Stimulated activated effector memory CD8-positive, alpha-beta T cell treated with anti-CD3 and anti-CD28 coated beads, Interleukin-12 subunit alpha, Interleukin-12 subunit beta, amount 100 ng/mL, for 72 hours (primary cell): ENCODE measurements around the gene WWP2.
"Not testable (repeated sequence)": the region's sequence is repeated elsewhere in the genome, so short reads cannot be mapped to it uniquely, and the experiment has no call there.

ENCODE experiments used
- ATAC-seq: fragments of 150-1000 bp; cut with Tn5 transposase; 2 replicates; pipeline ENCODE4 v1.10.0; 2021
- DNase-seq, 2 donors: peaks; one replicate each; pipeline ENCODE4 v3.0.0; 2021 to 2022; ENCODE audit warnings: low spot score in 2 of 2
- H3K27ac Mint-ChIP-seq: one replicate; pipeline ENCODE4 v1.8.0; 2022; ENCODE audit warnings: mild to moderate bottlenecking, mixed read lengths
- H3K36me3 Mint-ChIP-seq: one replicate; pipeline ENCODE4 v1.8.0; 2022; ENCODE audit warnings: mild to moderate bottlenecking, mixed read lengths
- H3K4me1 Mint-ChIP-seq: one replicate; pipeline ENCODE4 v1.8.0; 2022; ENCODE audit warnings: mixed read lengths
- H3K4me3 Mint-ChIP-seq: one replicate; pipeline ENCODE4 v1.8.0; 2022; ENCODE audit warnings: mild to moderate bottlenecking, mixed read lengths
- H3K9me3 Mint-ChIP-seq: one replicate; pipeline ENCODE4 v1.8.0; 2022; ENCODE audit warnings: mixed read lengths

Gene WWP2

DNA sequence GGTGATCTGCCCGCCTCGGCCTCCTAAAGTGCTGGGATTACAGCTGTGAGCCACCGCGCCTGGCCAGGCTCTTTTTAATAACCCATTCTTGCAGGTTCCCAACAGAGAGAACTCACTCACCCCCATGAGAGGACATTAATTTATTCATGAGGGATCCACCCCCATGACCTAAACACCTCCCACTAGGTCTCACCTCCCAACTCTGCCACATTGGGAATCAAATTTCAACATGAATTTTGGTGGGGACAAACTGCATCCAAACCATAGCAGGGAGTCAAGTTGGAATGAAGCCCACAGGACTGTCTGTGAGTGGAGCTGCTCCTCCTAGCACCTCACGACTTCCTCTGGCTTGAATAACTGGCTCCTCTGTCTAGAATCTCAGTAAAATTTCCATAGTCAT, 85.5 kb downstream of the WWP2 start:
- H3K4me1 Mint-ChIP-seq = no peaks in the 10 kb centered on the region
- no peaks in the 10 kb centered on the region for H3K9me3 Mint-ChIP-seq
- ATAC-seq (no peak), DNase-seq (no peak)
- no peak overlapping the region for H3K4me3 Mint-ChIP-seq
- no peak overlapping the region for H3K27ac Mint-ChIP-seq
- peaks cover 19% of the 10 kb centered on the region for H3K36me3 Mint-ChIP-seq

DNA sequence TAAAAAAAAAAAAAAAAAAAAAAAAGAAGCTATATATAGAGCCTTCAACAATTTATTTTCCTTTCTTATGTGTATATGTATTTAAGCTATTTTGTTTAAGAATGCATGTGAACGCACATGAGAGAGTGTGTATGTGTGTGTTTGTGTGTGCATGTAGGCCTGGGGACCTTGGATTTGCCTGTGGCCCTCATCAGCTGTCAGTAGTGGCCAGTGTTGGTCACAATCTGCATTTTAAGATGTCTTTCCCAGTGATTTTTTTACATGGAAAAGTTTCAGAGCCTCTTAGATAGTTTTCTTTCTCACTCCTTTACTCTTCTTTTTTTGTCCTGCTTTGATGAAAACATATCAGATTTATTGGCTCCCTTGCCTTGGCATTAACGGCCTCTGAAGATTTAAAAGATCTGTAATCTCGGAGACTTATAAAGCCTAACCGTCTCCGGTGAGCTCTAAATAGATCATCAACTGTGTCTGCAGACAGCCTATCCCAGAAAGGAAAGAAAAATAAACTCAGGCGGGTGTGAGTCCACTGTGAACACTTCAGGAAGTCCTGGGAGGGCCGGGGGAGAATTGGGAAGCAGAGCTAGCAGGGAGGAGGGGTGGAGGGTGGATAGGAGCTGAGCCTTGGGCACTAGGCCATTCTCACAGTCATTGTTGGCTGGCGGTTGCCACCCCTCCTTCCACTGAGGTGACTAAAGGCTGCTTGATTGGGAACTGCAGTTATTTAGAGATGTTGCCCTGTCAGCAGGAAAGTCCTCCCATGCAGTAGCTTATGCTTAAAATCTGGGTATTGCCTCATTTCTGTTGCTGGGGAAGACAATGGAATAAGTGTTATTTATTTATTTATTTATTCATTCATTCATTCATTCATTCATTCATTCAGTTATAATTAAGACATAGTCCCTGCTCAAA, 86.8 kb downstream of the WWP2 start:
- H3K4me1 Mint-ChIP-seq = peaks cover 7% of the 10 kb centered on the region
- no peak overlapping the region for H3K4me3 Mint-ChIP-seq
- H3K27ac Mint-ChIP-seq = no peak overlapping the region
- ATAC-seq (no peak), DNase-seq (no peak)
- peaks cover 16% of the 10 kb centered on the region for H3K36me3 Mint-ChIP-seq
- no peaks in the 10 kb centered on the region for H3K9me3 Mint-ChIP-seq

- DNase-seq (no peak), ATAC-seq (no peak)
Measured at GRCh38 chr16:69851491-69852240, 89.5 kb downstream of the WWP2 start.

DNA sequence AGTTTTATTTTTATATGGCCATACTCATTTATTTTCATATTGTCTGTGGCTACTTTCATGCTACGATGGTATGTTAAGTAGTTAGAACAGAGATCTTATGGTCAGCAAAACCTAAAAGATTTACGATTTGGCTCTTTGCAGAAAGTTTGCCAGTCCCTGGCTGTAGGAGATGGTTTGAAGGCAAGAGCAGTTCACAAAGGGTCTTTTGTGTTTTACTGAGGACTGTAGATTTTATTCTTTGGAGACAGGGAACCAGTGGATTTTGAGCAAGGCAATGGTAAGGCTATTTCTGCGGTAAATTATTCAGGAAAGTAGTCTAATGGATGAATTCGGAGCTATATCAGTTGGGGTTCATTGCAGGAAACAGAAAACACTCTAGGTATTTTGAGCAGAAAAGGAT, 90.7 kb downstream of the WWP2 start:
- H3K27ac Mint-ChIP-seq = no peak overlapping the region
- peaks cover 13% of the 10 kb centered on the region for H3K36me3 Mint-ChIP-seq
- no peaks in the 10 kb centered on the region for H3K9me3 Mint-ChIP-seq
- DNase-seq = no peak
- peaks cover 7% of the 10 kb centered on the region for H3K4me1 Mint-ChIP-seq
- H3K4me3 Mint-ChIP-seq = no peak overlapping the region
- no peak for ATAC-seq

More at GRCh38 chr16:69851491-69852240, 89.5 kb downstream of the WWP2 start:
- Mint-ChIP-seq H3K4me1 (peaks cover 7% of the 10 kb centered on the region), H3K9me3 (no peaks in the 10 kb centered on the region), H3K36me3 (peaks cover 13% of the 10 kb centered on the region), H3K27ac (no peak overlapping the region), H3K4me3 (no peak overlapping the region)

GRCh38 chr16:69853481-69853880, 91.3 kb downstream of the WWP2 start:
- DNase-seq (no peak), ATAC-seq (no peak)
- Mint-ChIP-seq H3K4me3 (no peak overlapping the region), H3K36me3 (peaks cover 19% of the 10 kb centered on the region), H3K9me3 (no peaks in the 10 kb centered on the region), H3K27ac (peak overlapping the region; percentile 14), H3K4me1 (peaks cover 7% of the 10 kb centered on the region)

DNA sequence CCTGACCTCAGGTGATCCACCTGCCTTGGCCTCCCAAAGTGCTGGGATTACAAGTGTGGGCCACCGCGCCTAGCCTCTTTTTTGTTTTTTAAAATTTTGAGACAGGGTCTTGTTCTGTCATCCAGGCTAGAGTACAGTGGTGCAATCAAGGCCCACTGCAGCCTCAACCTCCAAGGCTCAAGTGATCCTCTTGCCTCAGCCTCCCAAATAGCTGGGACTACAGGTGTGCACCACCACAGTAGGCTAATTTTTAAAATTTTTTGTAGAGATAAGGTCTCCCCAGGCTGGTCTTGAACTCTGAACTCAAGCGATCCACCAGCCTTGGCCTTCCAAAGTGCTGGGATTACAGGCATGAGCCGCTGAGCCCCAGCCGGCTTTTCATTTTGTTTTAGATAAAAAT, 92.6 kb downstream of the WWP2 start:
- H3K4me1 Mint-ChIP-seq, H3K4me3 Mint-ChIP-seq, H3K9me3 Mint-ChIP-seq, H3K27ac Mint-ChIP-seq, DNase-seq, ATAC-seq: not testable (repeated sequence)
- H3K36me3 Mint-ChIP-seq = peaks cover 28% of the 10 kb centered on the region

DNA sequence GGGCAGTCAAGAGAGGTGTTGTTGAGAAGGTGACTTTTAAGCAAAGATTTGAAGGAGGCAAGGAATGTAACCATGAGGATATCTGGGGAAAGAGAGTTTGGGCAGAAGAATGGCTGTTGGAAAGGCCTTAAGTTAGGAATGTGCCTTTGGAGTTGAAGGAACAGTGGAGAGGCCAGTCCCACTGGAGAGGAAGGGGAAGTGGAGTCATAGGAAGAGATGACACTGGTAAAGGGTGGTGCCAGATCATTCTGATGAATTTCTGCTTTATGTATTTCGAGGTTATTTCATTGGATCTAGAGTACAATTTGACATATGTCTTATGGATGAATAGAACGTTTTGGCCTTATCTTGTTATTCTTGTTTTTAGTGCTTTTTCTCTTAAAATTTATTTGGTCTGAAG, 93.5 kb downstream of the WWP2 start:
- no peak for DNase-seq
- H3K4me1 Mint-ChIP-seq = peaks cover 7% of the 10 kb centered on the region

DNA sequence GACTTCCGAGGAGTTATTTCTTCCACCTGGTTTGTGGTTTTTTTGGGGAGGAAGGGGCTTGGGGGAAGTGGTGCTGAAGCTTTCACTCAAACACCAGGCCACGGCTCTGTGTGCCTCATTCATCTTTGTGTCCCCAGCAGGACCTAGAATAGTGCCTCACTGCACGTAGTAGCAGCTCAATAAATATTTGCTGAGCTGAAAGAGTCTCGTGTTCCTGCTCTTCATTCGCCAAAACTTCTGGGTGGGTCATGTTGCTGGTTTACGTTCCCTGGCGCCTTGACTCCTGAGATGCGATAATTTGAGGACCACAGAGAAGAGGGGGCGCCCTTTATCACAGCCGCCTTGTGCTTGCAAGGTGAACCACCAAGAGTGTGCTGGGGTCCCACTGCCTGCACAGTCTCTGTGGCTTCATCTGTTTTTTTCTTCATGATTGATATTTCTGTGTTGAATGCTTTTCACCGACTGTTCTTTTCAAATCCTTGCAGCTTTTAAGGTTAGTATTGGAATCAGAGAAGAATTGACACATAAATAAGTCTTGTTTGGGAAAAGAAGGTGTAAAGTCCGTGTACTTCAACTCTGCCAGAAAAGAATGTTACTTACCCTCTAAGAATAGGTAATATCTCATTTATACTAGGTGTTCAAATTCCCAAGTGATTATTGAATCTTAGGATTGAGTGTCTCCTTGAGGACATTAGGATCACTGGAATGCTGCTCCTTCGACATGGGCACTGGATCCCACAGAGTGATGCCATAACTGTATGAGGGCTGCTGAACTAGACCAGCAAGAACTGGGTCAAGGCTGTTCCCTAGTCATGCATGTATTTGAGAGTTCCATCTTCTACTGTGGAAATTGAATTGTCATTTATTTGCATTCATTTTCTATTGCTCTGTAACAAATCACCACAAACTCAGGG, 96.3 kb downstream of the WWP2 start:
- H3K27ac Mint-ChIP-seq = no peak overlapping the region
- no peak overlapping the region for H3K4me3 Mint-ChIP-seq
- H3K36me3 Mint-ChIP-seq = peaks cover 20% of the 10 kb centered on the region
- peaks cover 4% of the 10 kb centered on the region for H3K4me1 Mint-ChIP-seq
- no peak for ATAC-seq
- H3K9me3 Mint-ChIP-seq = no peaks in the 10 kb centered on the region
- no peak for DNase-seq

More for the DNA sequence above, 93.5 kb downstream of the WWP2 start:
- no peak for ATAC-seq
- Mint-ChIP-seq H3K4me3 (no peak overlapping the region), H3K9me3 (no peaks in the 10 kb centered on the region), H3K36me3 (peaks cover 28% of the 10 kb centered on the region), H3K27ac (peak overlapping the region; percentile 4)

GRCh38 chr16:69859105-69859989, 97.2 kb downstream of the WWP2 start:
- ATAC-seq (no peak), DNase-seq (no peak)
- H3K27ac Mint-ChIP-seq = no peak overlapping the region
- no peak overlapping the region for H3K4me3 Mint-ChIP-seq
- H3K4me1 Mint-ChIP-seq = no peaks in the 10 kb centered on the region
- no peaks in the 10 kb centered on the region for H3K9me3 Mint-ChIP-seq
- H3K36me3 Mint-ChIP-seq = peaks cover 15% of the 10 kb centered on the region

DNA sequence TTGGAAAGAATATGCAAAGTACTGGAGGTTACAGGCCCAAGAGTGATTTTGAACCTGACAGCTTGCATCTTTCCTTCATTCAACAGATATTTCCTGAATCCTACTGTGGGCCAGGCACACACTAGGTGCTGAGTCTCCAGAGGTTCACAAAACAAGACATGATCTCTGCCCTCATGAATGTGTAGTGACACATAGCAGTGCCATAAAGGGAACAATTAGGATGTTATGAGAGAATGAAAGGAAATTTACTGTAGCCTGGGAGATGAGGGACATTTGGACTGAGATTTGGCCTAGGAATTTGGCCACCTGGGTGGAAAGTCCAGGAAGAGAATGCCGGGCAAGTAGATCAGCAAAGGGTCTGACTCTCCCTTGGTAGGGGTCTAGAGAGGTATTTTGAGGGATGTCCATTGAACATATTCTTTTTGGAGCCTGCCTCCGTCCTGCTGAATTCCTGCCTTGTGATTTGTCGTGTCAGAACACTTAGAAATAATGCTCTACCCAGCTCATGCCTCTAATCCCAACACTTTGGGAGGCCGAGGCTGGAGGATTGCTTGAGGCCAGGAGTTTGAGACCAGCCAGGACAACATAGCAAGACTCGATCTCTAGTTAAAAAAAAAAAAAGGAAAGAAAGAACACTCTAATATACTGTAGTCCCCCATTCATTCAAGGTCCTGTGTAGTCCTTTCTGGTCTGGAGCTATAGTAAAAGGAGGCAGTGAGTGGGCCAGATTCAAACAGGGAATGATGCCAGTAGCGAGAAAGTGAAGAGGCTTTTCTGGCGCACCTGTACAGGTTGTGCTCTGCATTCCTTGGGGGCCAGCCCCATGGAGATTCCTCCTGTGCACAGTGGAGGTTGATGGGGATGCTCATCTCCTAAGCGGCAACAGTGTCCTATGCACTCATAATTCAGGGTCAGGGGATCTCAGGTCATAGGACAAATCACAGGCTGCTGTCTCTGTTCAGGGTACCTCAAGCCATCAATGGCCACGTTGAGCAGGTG, 98.4 kb downstream of the WWP2 start:
- Mint-ChIP-seq H3K4me1 (no peaks in the 10 kb centered on the region), H3K36me3 (peaks cover 16% of the 10 kb centered on the region), H3K4me3 (no peak overlapping the region), H3K27ac (peak overlapping the region; percentile 43), H3K9me3 (no peaks in the 10 kb centered on the region)
- no peak for DNase-seq
- ATAC-seq = no peak

GRCh38 chr16:69861292-69862030, 99.3 kb downstream of the WWP2 start:
- peak overlapping the region; percentile 43 for H3K27ac Mint-ChIP-seq
- DNase-seq = no peak
- H3K36me3 Mint-ChIP-seq = peaks cover 25% of the 10 kb centered on the region
- no peaks in the 10 kb centered on the region for H3K9me3 Mint-ChIP-seq
- no peak for ATAC-seq
- H3K4me3 Mint-ChIP-seq = no peak overlapping the region
- no peaks in the 10 kb centered on the region for H3K4me1 Mint-ChIP-seq

DNA sequence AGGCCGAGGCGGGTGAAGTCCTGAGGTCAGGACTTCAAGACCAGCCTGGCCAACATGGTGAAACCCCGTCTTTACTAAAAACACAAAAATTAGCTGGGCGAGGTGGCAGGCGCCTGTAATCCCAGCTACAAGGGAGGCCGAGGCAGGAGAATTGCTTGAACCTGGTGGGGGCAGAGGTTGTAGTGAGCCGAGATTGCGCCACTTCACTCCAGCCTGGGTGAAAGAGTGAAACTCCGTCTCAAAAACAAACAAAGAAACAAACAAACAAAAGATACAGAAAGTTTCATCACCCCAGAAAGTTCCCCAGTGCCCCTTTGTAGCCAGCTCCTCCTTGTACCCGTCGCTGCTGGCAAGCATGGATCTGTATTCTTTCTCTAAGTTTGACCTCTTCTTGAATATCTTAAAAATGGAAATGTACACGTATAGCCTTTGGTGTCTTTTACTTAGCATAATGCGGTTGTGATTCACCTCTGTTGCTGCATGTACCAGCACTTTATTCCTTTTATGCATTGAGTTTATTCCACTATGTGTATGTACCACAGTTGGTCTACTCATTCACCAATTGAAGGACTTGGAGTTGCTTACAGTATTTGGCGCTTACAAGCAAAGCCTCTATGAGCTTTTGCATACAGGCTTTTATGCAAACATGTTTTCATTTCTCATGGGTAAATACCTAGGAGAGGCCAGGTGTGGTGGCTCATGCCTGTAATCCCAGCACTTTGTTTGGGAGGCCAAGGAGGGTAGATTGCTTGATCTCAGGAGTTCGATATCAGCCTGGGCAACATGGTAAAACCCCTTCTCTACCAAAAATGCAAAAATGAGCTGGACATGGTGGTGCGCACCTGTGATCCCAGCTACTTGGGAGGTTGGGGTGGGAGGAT, 101.5 kb downstream of the WWP2 start:
- DNase-seq = no peak
- no peak for ATAC-seq
- peak overlapping the region; percentile 22 for H3K27ac Mint-ChIP-seq
- H3K4me1 Mint-ChIP-seq = no peaks in the 10 kb centered on the region
- H3K36me3 Mint-ChIP-seq = peaks cover 19% of the 10 kb centered on the region
- no peak overlapping the region for H3K4me3 Mint-ChIP-seq
- no peaks in the 10 kb centered on the region for H3K9me3 Mint-ChIP-seq
